GM19455 (cell line): Measurements from ENCODE around the gene CACNA1C.
"Not testable (repeated sequence)": the region's sequence is repeated elsewhere in the genome, so short reads cannot be mapped to it uniquely, and the experiment has no call there.

ENCODE experiments used
- ATAC-seq: cut with Tn5 transposase; IDR thresholded peaks from one replicate; pipeline ENCODE4 v1.9.1; 2021; ENCODE audit not compliant: unreplicated experiment

Gene CACNA1C

DNA sequence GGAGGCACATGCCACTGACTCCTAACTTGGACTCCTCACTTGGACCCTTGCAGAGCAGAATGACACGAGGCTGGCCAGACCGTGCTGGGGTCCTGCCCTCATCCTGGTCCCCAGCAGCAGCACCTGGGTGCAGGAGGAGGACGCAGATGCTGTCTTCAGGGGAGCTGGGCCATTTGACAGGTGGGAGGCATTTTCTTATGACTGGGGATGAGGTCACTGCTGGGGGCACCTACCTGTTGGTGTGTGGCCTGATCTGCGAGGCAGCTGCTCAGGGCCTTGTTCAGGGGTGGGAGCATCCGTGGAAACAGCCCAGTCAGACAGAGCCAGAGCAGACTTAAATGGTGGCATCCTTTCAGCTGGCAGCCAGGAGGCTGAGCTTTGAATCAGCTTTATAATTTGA, 57.3 kb downstream of the CACNA1C start:
- ATAC-seq, result no peak

- no peak for ATAC-seq
These were observed 58.2 kb downstream of the CACNA1C start for GRCh38 chr12:2110849-2111566.

DNA sequence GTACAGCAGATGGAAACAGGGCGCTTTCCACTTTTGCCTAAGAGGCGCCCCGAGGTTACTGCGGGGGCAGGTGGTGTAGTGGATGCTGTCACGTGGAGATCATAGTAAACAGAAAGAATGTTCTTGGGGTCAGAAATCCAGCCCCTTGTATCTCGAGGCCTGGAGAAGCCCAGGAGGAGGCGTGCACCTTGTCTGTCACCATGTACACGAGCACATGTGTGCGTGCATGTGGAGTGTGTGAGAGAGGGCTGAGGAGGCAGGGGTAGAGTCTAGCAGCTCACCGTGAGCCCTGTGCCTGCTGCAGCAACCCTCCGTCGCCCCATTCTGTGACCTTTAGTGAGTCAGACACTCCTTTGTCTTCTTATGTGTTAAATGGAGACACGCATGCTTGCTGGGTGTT, 59.0 kb downstream of the CACNA1C start:
- ATAC-seq, result no peak

DNA sequence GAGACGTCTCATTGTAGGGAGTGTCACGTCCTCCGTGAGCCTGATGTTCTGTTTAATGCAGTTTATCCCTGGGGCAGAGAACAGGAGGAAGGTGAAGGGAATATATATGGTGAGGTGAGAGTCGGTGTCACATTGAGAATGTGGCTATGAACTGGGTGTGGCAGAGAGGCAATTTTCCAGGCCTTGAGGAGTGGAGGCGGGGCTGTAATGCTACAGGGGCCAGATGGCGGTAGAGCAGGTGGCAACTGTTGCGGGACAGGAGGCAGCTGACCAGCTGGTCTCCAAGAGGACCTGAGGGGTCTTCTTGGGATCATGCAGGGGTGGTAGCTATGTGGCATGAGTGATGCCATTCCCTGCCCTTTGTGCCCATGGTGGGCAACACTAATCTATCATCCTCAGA, 59.6 kb downstream of the CACNA1C start:
- ATAC-seq, result no peak

DNA sequence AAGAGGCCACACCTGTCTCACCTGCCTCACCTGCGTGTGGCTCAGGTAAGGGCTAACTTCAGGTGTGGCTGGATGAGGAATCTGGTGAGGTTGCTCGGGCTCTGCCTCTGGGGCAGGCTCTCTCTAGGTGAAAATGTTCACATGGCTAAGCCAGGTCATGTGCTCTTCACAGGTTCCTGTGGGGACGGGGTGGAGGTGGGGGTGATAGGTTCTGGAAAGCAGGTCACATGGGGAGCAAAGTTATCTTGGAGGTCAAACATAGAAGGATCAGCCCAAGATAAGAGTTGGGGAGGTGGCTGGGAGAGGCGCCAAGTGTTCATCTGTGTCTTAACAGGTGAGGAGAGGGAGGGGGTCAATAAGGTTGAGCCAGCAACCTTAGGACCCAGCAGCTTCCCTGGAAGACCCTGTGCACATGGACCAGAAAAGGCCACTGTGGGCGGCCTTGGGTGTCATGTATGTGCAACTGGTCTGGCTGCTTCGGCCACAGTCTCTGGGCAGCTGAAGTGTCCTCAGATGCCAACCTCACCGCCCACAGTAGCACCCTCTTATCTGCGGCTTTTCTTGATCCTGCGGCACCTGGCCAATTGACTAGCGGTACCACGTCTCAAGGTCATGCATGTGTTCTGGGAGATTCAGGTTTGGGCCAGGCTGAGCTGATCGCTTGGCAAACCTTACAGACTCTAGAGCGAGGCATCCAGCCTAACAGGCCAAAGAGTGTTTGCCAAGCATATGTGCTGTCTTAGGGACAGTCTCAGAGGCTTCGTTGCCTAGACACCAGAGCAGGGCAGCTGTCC, 60.5 kb downstream of the CACNA1C start:
- no peak for ATAC-seq

DNA sequence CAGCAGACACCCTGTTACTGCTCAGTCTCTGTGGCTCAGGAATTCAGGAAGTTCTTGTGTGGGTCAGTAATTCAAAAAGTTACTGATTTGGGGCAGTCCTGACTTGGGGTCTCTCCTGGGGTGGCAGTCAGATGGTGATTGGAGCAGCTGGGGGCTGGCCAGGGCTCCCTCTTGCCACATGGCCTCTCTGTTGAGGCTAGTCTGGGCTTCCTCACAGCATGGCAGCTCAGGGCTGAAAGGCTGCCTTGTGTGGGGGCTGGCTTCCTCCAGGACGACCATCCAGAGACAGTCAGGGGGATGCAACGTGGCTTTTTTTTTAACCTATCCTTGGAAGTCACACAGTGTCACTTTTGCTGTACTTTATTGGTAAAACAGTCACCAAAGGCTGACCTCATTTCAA, 61.3 kb downstream of the CACNA1C start:
- ATAC-seq, result no peak

- ATAC-seq, result no peak
These were observed 62.5 kb downstream of the CACNA1C start for GRCh38 chr12:2115101-2115845.

- ATAC-seq, result no peak
These were observed 64.8 kb downstream of the CACNA1C start for GRCh38 chr12:2117541-2117940.

GRCh38 chr12:2118061-2118460, 65.3 kb downstream of the CACNA1C start:
- ATAC-seq, result no peak

- ATAC-seq, result no peak
These were observed 65.9 kb downstream of the CACNA1C start for GRCh38 chr12:2118481-2119255.

DNA sequence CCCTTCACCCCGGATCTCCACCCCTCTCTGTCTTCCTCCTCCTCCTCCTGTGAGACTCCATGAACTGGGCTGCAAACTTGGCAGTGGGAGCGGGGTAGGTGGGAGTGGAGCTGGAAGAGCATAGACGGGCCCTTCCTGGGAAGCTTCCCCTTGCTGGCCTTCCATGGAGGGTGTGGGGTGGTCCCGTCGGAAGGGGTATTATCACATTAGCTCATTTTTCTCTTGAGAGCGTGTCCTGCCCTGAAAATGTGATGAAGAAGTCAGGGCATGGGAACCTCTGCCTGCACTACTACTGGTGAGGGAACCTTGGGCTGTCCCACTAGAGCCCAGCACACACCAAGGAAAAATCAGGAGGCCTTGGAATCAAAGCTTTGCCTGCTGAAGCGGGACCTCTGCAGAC, 66.5 kb downstream of the CACNA1C start:
- ATAC-seq, result no peak

DNA sequence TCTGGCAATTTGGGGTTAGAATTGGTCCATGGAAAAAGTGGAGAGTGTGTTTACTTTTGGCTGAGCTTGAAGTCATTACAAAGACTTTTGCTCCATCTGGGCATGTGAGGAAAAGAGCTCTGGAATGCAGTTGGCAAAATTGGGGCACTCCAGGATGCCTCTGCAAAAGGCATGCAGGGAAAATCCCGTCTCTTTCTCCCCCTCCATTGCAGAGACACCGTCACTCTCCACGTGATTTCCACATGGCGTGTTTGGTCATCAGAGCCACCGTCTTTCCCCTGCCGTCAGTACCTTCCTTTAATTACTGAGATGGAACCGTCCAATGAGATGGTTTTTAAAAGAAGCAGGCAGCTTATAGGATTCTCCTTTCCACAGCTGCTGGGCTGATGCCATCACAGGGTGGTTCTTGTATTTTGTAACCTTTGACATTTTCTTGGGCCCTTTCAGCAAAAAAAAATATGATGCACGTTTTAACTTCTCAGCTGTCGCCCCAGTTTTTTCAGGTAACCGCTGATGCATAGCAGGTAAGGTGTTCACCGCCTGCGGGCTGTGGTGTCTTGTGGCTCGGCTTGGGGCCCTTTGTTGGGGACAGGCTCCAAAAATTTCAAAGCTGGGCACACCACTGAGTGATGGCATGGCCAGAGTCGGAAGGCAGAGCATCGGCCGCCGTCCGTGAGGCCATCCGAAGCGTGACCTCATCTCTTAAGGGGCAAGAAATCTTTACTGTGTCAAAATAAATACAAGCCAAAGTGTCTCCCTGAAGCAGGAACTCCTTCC, 68.4 kb downstream of the CACNA1C start:
- ATAC-seq, result no peak

DNA sequence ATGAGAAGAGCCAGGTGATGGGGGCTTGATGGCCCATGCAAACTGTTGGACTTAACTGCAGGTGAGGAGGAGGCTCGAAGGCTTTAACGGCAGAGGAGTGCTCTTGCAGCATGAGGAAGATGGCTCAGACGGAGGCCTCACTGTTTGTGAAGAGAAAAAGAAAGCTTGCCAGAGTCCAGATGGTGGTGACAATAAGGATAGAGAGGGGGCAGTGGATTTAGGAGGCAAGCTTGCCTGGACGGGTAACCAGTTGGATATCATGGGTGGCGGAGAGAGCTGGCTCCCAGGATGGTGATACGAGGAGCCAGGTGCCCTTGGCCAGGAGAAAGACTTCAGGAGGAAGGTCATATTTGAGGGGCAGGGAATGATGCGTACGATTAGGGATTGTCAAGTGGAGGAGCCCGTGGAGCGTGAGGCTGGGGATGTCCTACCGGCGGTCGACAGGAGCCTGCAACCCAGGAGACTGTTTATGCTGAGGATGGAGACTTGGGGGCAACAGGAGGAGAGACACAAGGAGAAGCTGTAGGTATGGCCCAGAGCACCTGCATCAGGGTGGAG, 71.8 kb downstream of the CACNA1C start:
- ATAC-seq, result no peak

DNA sequence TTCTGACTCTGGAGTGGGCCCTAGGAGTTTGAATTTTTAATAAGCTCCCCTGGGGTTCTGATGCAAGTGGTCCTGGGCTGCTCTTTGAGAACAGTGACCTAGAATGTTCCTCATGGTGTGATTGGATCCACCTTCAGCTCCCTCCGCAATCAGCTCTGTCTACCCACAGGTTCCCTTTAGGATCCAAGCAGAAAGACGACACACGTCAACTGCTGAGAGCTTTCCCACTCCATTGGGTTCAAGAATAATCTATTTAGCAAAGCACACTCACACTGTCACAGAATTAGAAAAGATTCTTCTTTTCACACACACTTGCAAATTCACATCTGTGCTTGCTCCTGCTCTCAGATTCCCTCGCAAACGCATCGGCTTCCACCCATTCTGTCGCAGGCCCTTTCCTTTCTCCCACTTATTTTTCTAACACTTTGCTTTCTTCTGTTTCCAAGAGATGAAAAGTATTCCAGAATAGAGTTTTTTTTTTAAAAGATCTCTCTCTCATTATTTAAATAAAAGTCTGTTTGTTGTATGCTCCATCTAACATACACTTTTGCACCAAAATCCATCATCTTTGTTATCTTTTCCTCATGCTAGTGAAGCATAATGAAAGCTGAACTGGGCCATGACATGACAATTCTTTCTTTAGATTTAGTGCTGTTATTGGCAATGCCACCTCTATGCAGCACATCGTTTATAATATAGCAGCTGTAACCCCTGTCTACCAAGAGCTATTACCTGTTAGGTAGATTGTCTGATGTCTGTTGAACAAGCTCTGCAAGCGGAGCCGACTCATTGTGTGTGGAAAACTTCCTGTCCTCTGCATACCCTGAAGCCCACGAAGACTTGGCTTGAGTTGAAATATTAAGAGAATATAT, 73.1 kb downstream of the CACNA1C start:
- ATAC-seq, result no peak

GRCh38 chr12:2126676-2127406, 74.1 kb downstream of the CACNA1C start:
- no peak for ATAC-seq

- ATAC-seq, result no peak
These were observed 76.3 kb downstream of the CACNA1C start for GRCh38 chr12:2129076-2129475.

DNA sequence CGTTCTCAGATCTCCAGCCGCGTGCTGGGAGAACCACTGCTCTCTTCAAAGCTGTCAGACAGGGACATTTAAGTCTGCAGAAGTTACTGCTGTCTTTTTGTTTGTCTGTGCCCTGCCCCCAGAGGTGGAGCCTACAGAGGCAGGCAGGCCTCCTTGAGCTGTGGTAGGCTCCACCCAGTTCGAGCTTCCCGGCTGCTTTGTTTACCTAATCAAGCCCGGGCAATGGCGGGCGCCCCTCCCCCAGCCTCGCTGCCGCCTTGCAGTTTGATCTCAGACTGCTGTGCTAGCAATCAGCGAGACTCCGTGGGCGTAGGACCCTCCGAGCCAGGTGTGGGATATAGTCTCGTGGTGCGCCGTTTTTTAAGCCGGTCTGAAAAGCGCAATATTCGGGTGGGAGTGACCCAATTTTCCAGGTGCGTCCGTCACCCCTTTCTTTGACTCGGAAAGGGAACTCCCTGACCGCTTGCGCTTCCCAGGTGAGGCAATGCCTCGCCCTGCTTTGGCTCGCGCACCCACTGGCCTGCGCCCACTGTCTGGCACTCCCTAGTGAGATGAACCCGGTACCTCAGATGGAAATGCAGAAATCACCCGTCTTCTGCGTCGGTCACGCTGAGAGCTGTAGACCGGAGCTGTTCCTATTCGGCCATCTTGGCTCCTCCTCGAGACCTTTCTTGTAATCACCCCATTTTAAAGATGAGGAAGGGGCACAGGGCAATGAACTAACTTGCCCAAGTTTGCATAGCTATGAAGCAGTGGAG, 83.1 kb downstream of the CACNA1C start:
- not testable (repeated sequence) for ATAC-seq

DNA sequence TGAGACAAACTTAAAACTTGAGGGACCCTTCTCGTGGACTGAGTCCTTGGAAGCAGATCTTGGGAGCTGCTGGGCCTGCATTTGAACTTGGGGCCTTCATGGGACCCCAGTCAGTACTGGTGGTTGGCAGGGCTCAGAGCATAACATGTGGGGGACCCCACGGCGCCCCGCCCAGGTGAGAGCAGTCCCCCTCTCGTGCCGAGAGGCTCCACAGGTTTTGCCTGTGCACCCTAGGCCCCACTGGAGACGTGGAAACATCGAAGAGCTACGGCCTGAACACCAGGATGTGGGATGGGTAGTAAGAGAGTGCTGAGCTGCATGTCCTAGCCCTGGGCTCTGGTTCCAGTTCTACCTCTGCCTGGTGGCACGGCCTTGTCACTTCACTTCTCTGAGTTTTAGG, 84.1 kb downstream of the CACNA1C start:
- no peak for ATAC-seq
